HepG2 (cell line): ENCODE results near the gene MYADML2. TPM values are rescaled to one million over a fixed set of nuclear protein-coding genes. Genes with fewer than 3 reads are reported as not detected.
A peak's percentile ranks its signal among the peaks of the same experiment; 100 is the strongest.

Experiments used
- HMG20B ChIP-seq: conservative IDR thresholded peaks from 2 replicates; pipeline ENCODE4 v1.6.1; 2016; ENCODE audit warnings: missing genetic modification reagents, missing compliant biosample characterization
- ISL2 ChIP-seq: sonication (generic); formaldehyde crosslinking; IDR thresholded peaks from 2 replicates; pipeline ENCODE4 v1.5.0; 2020; ENCODE audit warnings: missing genetic modification reagents
- KAT8 ChIP-seq: IDR thresholded peaks from 2 replicates; pipeline ENCODE4 v1.6.1; 2016; ENCODE audit warnings: missing genetic modification reagents, missing compliant biosample characterization
- KDM5B ChIP-seq: sonication (generic); formaldehyde crosslinking; IDR thresholded peaks from 2 replicates; pipeline ENCODE4 v1.4.0; 2020; ENCODE audit warnings: missing genetic modification reagents, mild to moderate bottlenecking, borderline replicate concordance
- KLF6 ChIP-seq: IDR thresholded peaks from 2 replicates; pipeline ENCODE4 v1.8.0; 2016; ENCODE audit warnings: missing biosample characterization, missing genetic modification reagents
- KLF9 ChIP-seq: IDR thresholded peaks from 2 replicates; pipeline ENCODE4 v1.6.1; 2016; ENCODE audit warnings: low read depth
- MXD1 ChIP-seq: sonication (generic); formaldehyde crosslinking; IDR thresholded peaks from 2 replicates; pipeline ENCODE4 v1.4.0; 2020; ENCODE audit warnings: mild to moderate bottlenecking, missing genetic modification reagents
- NFKB2 ChIP-seq: sonication (generic); formaldehyde crosslinking; IDR thresholded peaks from 2 replicates; pipeline ENCODE4 v1.4.0; 2020; ENCODE audit warnings: missing genetic modification reagents, borderline replicate concordance
- RBFOX2 ChIP-seq: fragments of 200-400 bp; formaldehyde crosslinking; IDR thresholded peaks from 2 replicates; pipeline ENCODE4 v1.6.1; 2017; ENCODE audit warnings: low read depth, mild to moderate bottlenecking, low read length
- RBM39 ChIP-seq: fragments of 200-400 bp; formaldehyde crosslinking; IDR thresholded peaks from one replicate; pipeline ENCODE4 v1.6.1; 2018; ENCODE audit warnings: antibody characterized with exemption, mild to moderate bottlenecking, low read depth, low read length; ENCODE audit not compliant: poor library complexity, severe bottlenecking
- RNF2 ChIP-seq: fragments of 450-650 bp; conservative IDR thresholded peaks from 2 replicates; pipeline ENCODE4 v1.6.1; 2016; ENCODE audit warnings: low read depth
- SATB2 ChIP-seq: sonication (generic); formaldehyde crosslinking; IDR thresholded peaks from 2 replicates; pipeline ENCODE4 v1.5.0; 2020; ENCODE audit warnings: missing genetic modification reagents
- TFDP2 ChIP-seq: sonication (generic); formaldehyde crosslinking; IDR thresholded peaks from 2 replicates; pipeline ENCODE4 v1.4.0; 2020; ENCODE audit warnings: missing genetic modification reagents
- ZBTB39 ChIP-seq: sonication (generic); formaldehyde crosslinking; IDR thresholded peaks from 2 replicates; pipeline ENCODE4 v1.5.0; 2020; ENCODE audit warnings: missing genetic modification reagents
- ZBTB49 ChIP-seq: sonication (generic); formaldehyde crosslinking; IDR thresholded peaks from 2 replicates; pipeline ENCODE4 v1.4.0; 2020; ENCODE audit warnings: missing genetic modification reagents, borderline replicate concordance
- ZFX ChIP-seq: sonication (generic); formaldehyde crosslinking; IDR thresholded peaks from 2 replicates; pipeline ENCODE4 v1.4.0; 2020; ENCODE audit warnings: mild to moderate bottlenecking, low read depth, missing genetic modification reagents, moderate library complexity
- ZNF230 ChIP-seq: sonication (generic); formaldehyde crosslinking; IDR thresholded peaks from 2 replicates; pipeline ENCODE4 v1.4.0; 2020; ENCODE audit warnings: mild to moderate bottlenecking, missing genetic modification reagents
- ZNF335 ChIP-seq: sonication (generic); formaldehyde crosslinking; IDR thresholded peaks from 2 replicates; pipeline ENCODE4 v1.4.0; 2020; ENCODE audit warnings: missing genetic modification reagents
- ZNF782 ChIP-seq: sonication (generic); formaldehyde crosslinking; IDR thresholded peaks from 2 replicates; pipeline ENCODE4 v1.4.0; 2020; ENCODE audit warnings: missing genetic modification reagents, mild to moderate bottlenecking, borderline replicate concordance
- ZSCAN20 ChIP-seq: sonication (generic); formaldehyde crosslinking; IDR thresholded peaks from 2 replicates; pipeline ENCODE4 v1.4.0; 2020; ENCODE audit warnings: missing genetic modification reagents, mild to moderate bottlenecking, borderline replicate concordance
- ZUFSP ChIP-seq: sonication (generic); formaldehyde crosslinking; IDR thresholded peaks from 2 replicates; pipeline ENCODE4 v1.9.0; 2021; ENCODE audit warnings: missing genetic modification reagents, mild to moderate bottlenecking, borderline replicate concordance
- polyA plus RNA-seq, 8 experiments: library from polyadenylated mRNA; depleted of rRNA in 3 of 8; stranded (reverse) in 7 of 8; unstranded in 1 of 8; fragments of >200 nt; fragmentation: Illumina TruSeq in 4 of 8; extraction: Trizol in 4 of 8; gene quantifications; 2 replicates each; pipeline versions ENCODE4 v1.2.1 to v1.2.3, GENCODE V29; 2011 to 2016; ENCODE audit warnings: low read depth in 4 of 8, missing spikeins in 1 of 8, mixed read lengths in 1 of 8; ENCODE audit not compliant: insufficient read depth in 1 of 8
- total RNA-seq, 5 experiments: library from RNA; depleted of rRNA; stranded (reverse); fragments of >200 nt; fragmentation: Illumina TruSeq; extraction: Trizol; gene quantifications; 2 replicates each; pipeline ENCODE4 v1.2.3, GENCODE V29; 2016; ENCODE audit warnings: low read depth in 1 of 5

The MYADML2 gene
- total and polyA plus RNA-seq, 2 of the 13 experiments (the other 11 are each of a cell fraction or from before 2014, with no cell fraction given): not detected

- TF ChIP-seq ZNF782 (CRISPR knock-in tag) (no peak), ZBTB49 (no peak), RBFOX2 (peak; percentile 87), KLF9 (no peak), ZNF335 (CRISPR knock-in tag) (no peak), KAT8 (no peak), KDM5B (CRISPR knock-in tag) (0 out of 2 replicates have a peak, but pooled peaks have one; percentile 59), ZNF230 (0 out of 2 replicates have a peak, but pooled peaks have one; percentile 4), KLF6 (peak; percentile 1; the same call in 1 of the 2 replicates), HMG20B (CRISPR knock-in tag) (no peak), RBM39 (peak; percentile 63), TFDP2 (CRISPR knock-in tag) (no peak), SATB2 (CRISPR knock-in tag) (peak; percentile 19), ZUFSP (CRISPR knock-in tag) (no peak), ZBTB39 (CRISPR knock-in tag) (no peak), RNF2 (0 out of 2 replicates have a peak, but pooled peaks have one; percentile 1), ZSCAN20 (CRISPR knock-in tag) (peak; percentile 13; the same call in 1 of the 2 replicates), MXD1 (CRISPR knock-in tag) (peak; percentile 88), ISL2 (CRISPR knock-in tag) (no peak; the same call in none of the 2 replicates), ZFX (no peak), NFKB2 (CRISPR knock-in tag) (no peak)
Observed at GRCh38 chr17:81910840-81911276, 36.2 kb downstream of the MYADML2 start (continued).
